A549 (cell line): ENCODE data around the gene ARHGAP42. TPM values are rescaled to one million over a fixed set of nuclear protein-coding genes. Genes with fewer than 3 reads are reported as not detected.
A peak's percentile ranks its signal among the peaks of the same experiment; 100 is the strongest.

Experiments
- ATAC-seq, 2 experiments: fragments of 200-7000 bp in 1 of 2; fragments of >200 bp in 1 of 2; cut with Nextera tagmentation in 1 of 2; cut with Tn5 transposase in 1 of 2; 3 replicates each; pipeline versions ENCODE4 v1.8.0 to v1.9.1; 2018 to 2020; ENCODE audit warnings: mild to moderate bottlenecking in 1 of 2, moderate library complexity in 1 of 2
- CTCF ChIA-PET: fragments of 300-600 bp; sonication (Branson Sonifier 250); formaldehyde crosslinking; extraction: SDS; loops from one replicate; lab custom pipeline; 2021; ENCODE audit warnings: antibody characterized with exemption, inconsistent platforms; lab: Yijun Ruan, JAX
- POLR2A ChIA-PET: fragments of 350-600 bp; formaldehyde crosslinking; extraction: SDS; loops from one replicate; lab custom pipeline; 2021; ENCODE audit warnings: antibody characterized with exemption, inconsistent platforms; lab: Yijun Ruan, JAX
- DNase-seq, 2 experiments: peaks; one replicate each; pipeline versions ENCODE4 v3.0.0 to v3.0.0-alpha.2; 2011 to 2016; ENCODE audit warnings: low read depth in 1 of 2, low spot score in 1 of 2
- FAIRE-seq: peaks from 2 replicates; lab custom pipeline; 2011; peaks lifted over from hg19 to GRCh38; lab: Jason Lieb, UNC
- H3K27ac ChIP-seq, 2 experiments: fragments of >200 bp; sonication (Bioruptor Twin); formaldehyde crosslinking; 3 replicates each; pipeline ENCODE4 v1.5.1; 2016 to 2017
- H3K4me1 ChIP-seq: fragments of >200 bp; sonication (Bioruptor Twin); formaldehyde crosslinking; 3 replicates; pipeline ENCODE4 v1.6.1; 2016
- H3K4me2 ChIP-seq: fragments of >200 bp; sonication (Bioruptor Twin); formaldehyde crosslinking; 3 replicates; pipeline ENCODE4 v1.6.1; 2016
- H3K4me3 ChIP-seq: fragments of >200 bp; sonication (Bioruptor Twin); formaldehyde crosslinking; 3 replicates; pipeline ENCODE4 v1.5.1; 2016
- H3K9me3 ChIP-seq: fragments of >200 bp; sonication (Bioruptor Twin); formaldehyde crosslinking; 3 replicates; pipeline ENCODE4 v1.6.1; 2016
- CBX2 ChIP-seq: fragments of 200-600 bp; sonication (generic); IDR thresholded peaks from 2 replicates; pipeline ENCODE4 v1.6.1; 2016; ENCODE audit warnings: low read depth, mild to moderate bottlenecking, borderline replicate concordance
- CEBPB ChIP-seq, 2 experiments: fragments of >200 bp in 1 of 2; sonication (Bioruptor Twin) in 1 of 2; formaldehyde crosslinking in 1 of 2; IDR thresholded peaks; 2 replicates each; pipeline ENCODE4 v1.6.1; 2012 to 2016
- CTCF ChIP-seq: fragments of >200 bp; sonication (Bioruptor Twin); formaldehyde crosslinking; IDR thresholded peaks from 3 replicates; pipeline ENCODE4 v1.5.1; 2016
- EP300 ChIP-seq, 2 experiments: fragments of >200 bp; sonication (Bioruptor Twin); formaldehyde crosslinking; IDR thresholded peaks; 2 replicates in 1 of 2; 3 replicates in 1 of 2; pipeline ENCODE4 v1.6.1; 2016 to 2017
- FOSB ChIP-seq: fragments of 250-450 bp; sonication (Bioruptor Pico); IDR thresholded peaks from 2 replicates; pipeline ENCODE4 v1.5.0; 2020; ENCODE audit warnings: mild to moderate bottlenecking, moderate library complexity
- HOXA7 ChIP-seq: fragments of 250-450 bp; sonication (Bioruptor Pico); IDR thresholded peaks from 2 replicates; pipeline ENCODE4 v1.5.0; 2020; ENCODE audit warnings: mild to moderate bottlenecking, moderate library complexity
- JUN ChIP-seq, 2 experiments: fragments of >200 bp; sonication (Bioruptor Twin); formaldehyde crosslinking; IDR thresholded peaks; 2 replicates in 1 of 2; 3 replicates in 1 of 2; pipeline ENCODE4 v1.6.1; 2016 to 2017
- MAX ChIP-seq: IDR thresholded peaks from 2 replicates; pipeline ENCODE4 v1.6.1; 2012
- NFE2L2 ChIP-seq: fragments of 150-350 bp; conservative IDR thresholded peaks from 2 replicates; pipeline ENCODE4 v1.6.1; 2014; ENCODE audit warnings: low read length
- PBX3 ChIP-seq: IDR thresholded peaks from 2 replicates; pipeline ENCODE4 v1.6.1; 2012
- POLR2A ChIP-seq: IDR thresholded peaks from 2 replicates; pipeline ENCODE4 v1.6.1; 2012; ENCODE audit warnings: mild to moderate bottlenecking, low read length
- POLR2AphosphoS2 ChIP-seq: conservative IDR thresholded peaks from 2 replicates; pipeline ENCODE4 v1.6.1; 2012; ENCODE audit warnings: low read length, improper control_type of control experiment, inconsistent platforms
- RAD21 ChIP-seq, 2 experiments: fragments of >200 bp in 1 of 2; sonication (Bioruptor Twin) in 1 of 2; formaldehyde crosslinking in 1 of 2; IDR thresholded peaks in 1 of 2; conservative IDR thresholded peaks in 1 of 2; 2 replicates in 1 of 2; 3 replicates in 1 of 2; pipeline ENCODE4 v1.6.1; 2012 to 2018; ENCODE audit warnings: inconsistent platforms in 1 of 2
- RNF2 ChIP-seq: fragments of 200-600 bp; sonication (generic); IDR thresholded peaks from 2 replicates; pipeline ENCODE4 v1.6.1; 2016; ENCODE audit warnings: low read depth, mild to moderate bottlenecking, antibody characterized with exemption, moderate library complexity, borderline replicate concordance
- SMC3 ChIP-seq: fragments of >200 bp; sonication (Bioruptor Twin); formaldehyde crosslinking; IDR thresholded peaks from 3 replicates; pipeline ENCODE4 v1.6.1; 2018; ENCODE audit warnings: inconsistent platforms
- ZSCAN20 ChIP-seq: fragments of 250-450 bp; sonication (Bioruptor Pico); IDR thresholded peaks from 2 replicates; pipeline ENCODE4 v1.8.0; 2022; ENCODE audit warnings: mild to moderate bottlenecking, moderate library complexity
- WGBS: methylation state at CpG from one replicate; pipeline ENCODE4 v1.1.6; 2017; ENCODE audit errors: missing lambda C conversion rate; 5-methylcytosine and 5-hydroxymethylcytosine counted together
- polyA plus RNA-seq, 4 experiments: library from polyadenylated mRNA; depleted of rRNA in 3 of 4; stranded (reverse); fragments of >200 nt; fragmentation: RNase III in 1 of 4; extraction: RNeasy Plus Mini Kit Qiagen cat#74134 plus additional on column Dnase treatment in 1 of 4; gene quantifications; 2 replicates in 3 of 4; 3 replicates in 1 of 4; pipeline ENCODE4 v1.2.3, GENCODE V29; 2011 to 2017

The ARHGAP42 gene
- polyA plus RNA-seq, 2 of the 4 experiments (the other 2 are of a cell fraction): 5.1 to 17.0 TPM

GRCh38 chr11:100681064-100681502, 6.0 kb upstream of the ARHGAP42 start:
- no peak for FAIRE-seq
- peak overlapping the region; percentile 49; the same call in 2 of the 3 replicates for H3K4me2 ChIP-seq
- H3K27ac ChIP-seq: peak overlapping the region in 1 of 2 experiments; percentile 41; a peak in 1 of 6 replicates
- POLR2A ChIA-PET: no interaction called here
- peak in 1 of 2 experiments; percentile 72 for DNase-seq
- CTCF ChIA-PET: interaction anchor here (0.8 to 3.4 kb wide), 15 partner anchors 15 to 271 kb away, joined by 3 to 20 read pairs (median 4); no protein-coding TSS in a partner anchor
- WGBS: 28% methylated on average over 8 of the region's 8 CpGs
- TF ChIP-seq MAX: peak; percentile 42
- TF ChIP-seq RAD21 (conservative IDR thresholded peaks at IDR 0.05 in 1 of 2, IDR thresholded peaks at IDR 0.05 in 1 of 2): no peak
- TF ChIP-seq, all 56 proteins: peak for 1
- H3K4me1 ChIP-seq: peaks cover 42% of the 10 kb centered on the region
- peak; percentile 37 to 68; a peak in 3 of 6 replicates for ATAC-seq
- no peak overlapping the region for H3K4me3 ChIP-seq
- H3K9me3 ChIP-seq: no peaks in the 10 kb centered on the region

- H3K4me3 ChIP-seq: no peak overlapping the region
- 51% methylated on average over 2 of the region's 2 CpGs for WGBS
- POLR2A ChIA-PET: no interaction called here
- no peak overlapping the region for H3K27ac ChIP-seq
- FAIRE-seq: no peak
- H3K4me1 ChIP-seq: peaks cover 45% of the 10 kb centered on the region
- ATAC-seq: peak in 1 of 2 experiments; percentile 10; a peak in 1 of 6 replicates
- H3K9me3 ChIP-seq: no peaks in the 10 kb centered on the region
- peak; percentile 61 to 76 for TF ChIP-seq RAD21 (conservative IDR thresholded peaks at IDR 0.05 in 1 of 2, IDR thresholded peaks at IDR 0.05 in 1 of 2)
- no peak for TF ChIP-seq ZSCAN20 (CRISPR knock-in tag)
- no peak for TF ChIP-seq POLR2A
- TF ChIP-seq SMC3: peak; percentile 76
- TF ChIP-seq PBX3: no peak
- TF ChIP-seq RNF2: no peak
- peak; percentile 67 for TF ChIP-seq CTCF
- TF ChIP-seq EP300 (IDR thresholded peaks at IDR 0.05): no peak
- TF ChIP-seq, all 56 proteins: peak for 3
- DNase-seq: peak in 1 of 2 experiments; percentile 45
- no peak overlapping the region for H3K4me2 ChIP-seq
- CTCF ChIA-PET: interaction anchor here (0.6 to 3.7 kb wide), 30 partner anchors 11 to 257 kb away, joined by 3 to 20 read pairs (median 4); no protein-coding TSS in a partner anchor
Measured at GRCh38 chr11:100682247-100682969, 4.7 kb upstream of the ARHGAP42 start.

DNA sequence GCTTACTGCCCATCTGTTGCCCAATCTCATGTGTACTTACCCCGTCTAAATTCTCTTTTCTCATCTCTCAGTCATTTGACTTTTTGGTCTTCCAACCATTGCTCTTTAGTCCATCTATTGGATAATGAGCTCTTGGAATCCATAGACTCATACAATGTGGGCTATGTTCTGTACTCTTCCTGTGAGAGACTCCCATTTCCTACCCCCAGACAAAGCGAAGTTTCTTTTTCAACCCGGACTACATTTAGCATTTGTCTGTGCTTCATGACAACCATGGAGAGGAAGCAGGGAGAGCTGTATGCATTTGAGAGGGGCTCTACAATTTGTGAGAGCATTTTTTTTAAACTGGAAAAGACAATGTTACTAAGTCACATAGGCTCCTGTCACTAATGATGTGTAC, 4.0 kb upstream of the ARHGAP42 start:
- TF ChIP-seq POLR2AphosphoS2: no peak
- no peak for TF ChIP-seq RAD21 (conservative IDR thresholded peaks at IDR 0.05 in 1 of 2, IDR thresholded peaks at IDR 0.05 in 1 of 2)
- TF ChIP-seq JUN (IDR thresholded peaks at IDR 0.05): no peak
- no peak for TF ChIP-seq HOXA7
- TF ChIP-seq CEBPB (IDR thresholded peaks at IDR 0.05): no peak
- no peak for TF ChIP-seq FOSB (CRISPR knock-in tag)
- TF ChIP-seq CBX2: no peak
- no peak for TF ChIP-seq NFE2L2
- TF ChIP-seq, all 56 proteins: peak for 0
- DNase-seq (no peak), ATAC-seq (no peak), FAIRE-seq (no peak)
- WGBS: 75% methylated on average over 3 of the region's 3 CpGs
- no peak overlapping the region for H3K4me2 ChIP-seq
- no peaks in the 10 kb centered on the region for H3K9me3 ChIP-seq
- no peak overlapping the region for H3K27ac ChIP-seq
- ChIA-PET POLR2A (no interaction called here), CTCF (interaction anchor here (0.5 to 3.7 kb wide), 18 partner anchors 11 to 1948 kb away, joined by 3 to 20 read pairs (median 5); no protein-coding TSS in a partner anchor)
- H3K4me3 ChIP-seq: no peak overlapping the region
- peaks cover 45% of the 10 kb centered on the region for H3K4me1 ChIP-seq
